DMS 273 (cell line): ENCODE results near the gene TBKBP1.

Source experiments
- DNase-seq: peaks from one replicate; lab custom pipeline; 2025; ENCODE audit not compliant: unreplicated experiment; lab: John Stamatoyannopoulos, UW

Gene TBKBP1

GRCh38 chr17:47697906-47698711, 4.1 kb downstream of the TBKBP1 start:
- DNase-seq, result no peak

DNA sequence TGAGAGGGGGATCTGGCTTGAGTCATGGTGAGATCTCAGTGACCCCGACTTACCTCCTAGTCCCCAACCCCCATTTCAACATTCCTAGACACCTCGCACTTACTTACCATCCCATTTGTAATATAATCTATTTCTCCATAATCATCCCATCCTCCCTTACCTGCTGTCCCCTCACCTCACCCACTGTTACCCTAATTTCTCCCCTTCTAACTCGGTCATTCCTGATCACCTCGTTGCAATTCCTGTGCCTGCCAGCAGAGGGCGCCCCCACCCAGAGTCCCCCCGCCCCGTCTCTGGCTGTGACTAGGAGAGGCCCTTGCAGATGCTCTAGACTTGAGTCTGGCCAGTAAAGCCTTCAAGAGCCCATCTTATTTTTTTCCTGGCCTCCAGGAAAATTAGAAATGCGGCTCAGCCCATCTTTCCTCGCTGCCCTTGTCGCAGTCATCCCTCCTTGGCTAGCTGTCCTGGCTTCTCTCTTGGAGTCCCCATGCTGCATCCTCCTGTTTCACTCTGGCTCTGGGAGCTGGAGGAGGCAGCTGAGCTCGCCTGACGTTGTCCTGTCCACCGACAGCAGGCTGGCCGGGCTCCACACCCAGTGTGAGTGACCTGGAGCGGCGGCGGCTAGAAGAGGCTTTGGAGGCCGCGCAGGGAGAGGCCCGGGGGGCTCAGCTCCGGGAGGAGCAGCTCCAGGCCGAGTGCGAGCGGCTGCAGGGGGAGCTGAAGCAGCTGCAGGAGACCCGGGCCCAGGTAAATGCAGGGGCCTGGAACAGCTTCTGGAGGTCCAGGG, 5.0 kb downstream of the TBKBP1 start:
- DNase-seq, result peak; percentile 73

GRCh38 chr17:47699536-47699840, 5.5 kb downstream of the TBKBP1 start:
- DNase-seq, result no peak

DNA sequence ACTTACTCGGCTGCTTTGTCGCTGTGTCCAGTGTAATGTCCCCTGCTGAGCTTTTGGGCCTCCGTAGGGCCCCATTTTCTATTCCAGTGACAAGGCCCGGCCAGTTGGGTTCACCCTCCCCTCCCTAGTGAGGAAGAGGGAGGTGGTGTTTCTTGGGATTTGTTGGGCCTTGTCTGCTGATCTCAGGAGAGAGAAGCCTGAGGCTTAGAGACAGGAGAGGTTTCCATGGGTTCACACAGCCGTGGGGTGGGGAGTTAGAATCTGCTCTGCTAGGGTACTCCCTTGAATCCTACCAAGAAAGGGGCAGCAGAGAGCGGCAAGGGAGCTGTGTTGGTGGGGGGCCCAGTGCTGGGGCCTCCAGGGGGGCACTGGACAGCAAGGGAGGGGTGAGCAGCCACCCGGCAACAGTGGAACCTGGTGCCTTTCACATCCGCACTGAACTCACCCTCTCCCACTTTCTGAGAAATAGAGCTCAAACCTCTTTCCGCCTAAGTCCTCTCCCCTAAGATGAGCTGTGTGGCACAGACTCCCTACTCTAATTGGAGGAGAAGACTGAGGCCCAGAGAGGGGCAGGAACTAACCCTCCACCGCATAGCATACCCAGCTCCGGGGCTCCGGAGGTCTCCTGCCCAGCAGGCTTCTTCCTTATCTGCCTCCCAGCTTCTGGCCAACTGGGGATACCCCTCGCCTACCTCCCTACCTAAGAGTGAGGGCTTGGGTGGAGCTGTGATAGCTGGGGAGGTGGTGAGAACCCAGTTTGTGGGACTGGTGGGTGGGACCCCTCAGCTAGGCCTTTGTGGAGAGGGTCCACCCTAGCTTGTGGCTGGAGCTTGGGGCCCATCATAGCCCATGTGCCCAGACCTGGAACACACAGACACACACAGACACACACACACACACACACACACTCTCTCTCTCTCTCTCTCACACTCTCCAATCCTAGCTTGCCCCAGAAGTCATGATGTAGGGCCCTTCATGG, 6.8 kb downstream of the TBKBP1 start:
- no peak for DNase-seq

DNA sequence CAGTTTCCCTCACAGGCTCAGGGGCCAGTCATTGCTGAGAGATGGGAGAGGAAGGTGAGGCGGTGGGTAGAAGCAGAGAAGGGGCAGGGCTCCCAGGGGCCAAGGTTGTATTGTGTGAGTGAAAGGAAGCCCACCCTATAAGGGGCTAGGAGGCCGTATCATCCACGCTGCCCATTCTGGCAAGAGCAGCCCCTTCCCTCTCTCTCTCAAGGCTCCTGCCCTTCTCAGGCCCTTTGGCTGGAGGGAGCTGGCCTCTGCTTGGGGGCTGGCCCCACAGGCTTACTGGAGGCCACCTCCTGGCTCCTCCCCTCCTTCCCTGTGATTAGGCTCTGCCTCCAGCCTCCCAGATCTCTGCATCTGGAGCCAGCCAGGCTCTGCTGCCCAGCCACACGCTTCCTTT, 7.6 kb downstream of the TBKBP1 start:
- no peak for DNase-seq

DNA sequence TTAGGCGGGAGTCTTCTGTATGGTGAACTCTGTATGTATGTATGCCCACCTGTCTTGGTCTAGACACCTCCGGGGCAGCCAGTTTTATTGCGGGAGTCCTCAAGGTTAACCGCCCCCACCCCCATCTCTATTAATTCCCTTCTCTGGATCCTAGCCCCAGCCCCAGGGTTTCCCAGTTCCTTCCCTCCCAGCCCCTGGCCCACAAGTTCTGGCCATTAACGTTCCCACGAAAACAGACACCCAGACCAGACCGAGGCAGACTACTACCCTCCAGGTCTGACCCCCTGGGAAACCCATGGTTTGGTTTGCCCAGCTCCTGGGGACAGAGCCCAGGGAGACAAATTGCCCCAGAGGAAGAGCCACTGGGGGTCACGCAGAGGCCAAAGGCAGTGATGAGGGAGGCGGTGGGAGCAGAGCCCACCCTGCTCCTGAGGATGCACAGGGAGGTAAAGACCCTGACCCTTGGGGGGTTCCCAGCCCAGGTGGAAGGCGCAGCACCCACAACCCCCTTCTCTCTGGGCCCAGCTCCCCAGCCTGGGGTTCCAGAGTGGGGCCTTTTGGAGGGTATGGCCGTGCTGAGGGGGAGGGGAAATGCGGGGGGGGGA, 8.5 kb downstream of the TBKBP1 start:
- DNase-seq, result no peak

DNA sequence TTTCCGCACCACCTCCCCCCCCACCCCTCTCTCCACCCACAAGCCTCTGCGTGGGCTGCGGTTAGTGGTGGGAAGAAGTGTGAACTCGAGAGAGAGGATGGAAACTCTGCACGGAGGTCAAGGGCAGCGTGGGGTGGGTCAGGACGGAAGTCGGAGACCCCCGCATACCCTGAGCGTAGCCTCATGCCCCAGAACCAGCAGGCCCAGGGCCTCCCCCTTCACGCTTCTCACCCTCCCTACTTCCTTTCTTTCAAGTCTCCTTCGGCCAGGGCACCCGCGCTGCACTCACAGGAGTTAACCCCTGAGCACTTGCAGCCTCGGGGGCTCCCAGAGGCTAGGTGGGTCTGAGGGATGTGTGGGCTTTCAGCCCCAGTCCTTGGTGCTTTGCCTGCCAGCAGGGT, 9.2 kb downstream of the TBKBP1 start:
- DNase-seq, result no peak

DNA sequence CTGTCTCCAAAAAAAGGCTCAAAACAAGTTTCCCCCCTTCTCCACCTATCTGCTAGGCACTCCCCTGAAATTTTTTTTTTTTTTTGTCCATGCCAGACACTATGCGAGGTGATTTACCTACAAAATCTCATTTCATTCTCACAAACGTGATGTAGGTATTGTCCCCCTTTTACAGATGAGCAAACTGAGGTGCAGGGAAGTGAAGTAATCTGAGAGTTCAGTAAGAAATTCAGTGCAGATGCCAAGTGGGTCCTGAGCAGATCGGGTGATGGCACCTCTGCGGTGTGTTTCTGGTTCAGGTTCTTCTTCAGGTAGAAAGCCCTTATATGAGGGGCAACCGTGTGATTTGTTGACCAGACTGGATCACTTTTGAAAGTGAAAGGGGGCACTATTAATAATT, 9.7 kb downstream of the TBKBP1 start:
- DNase-seq, result no peak

DNA sequence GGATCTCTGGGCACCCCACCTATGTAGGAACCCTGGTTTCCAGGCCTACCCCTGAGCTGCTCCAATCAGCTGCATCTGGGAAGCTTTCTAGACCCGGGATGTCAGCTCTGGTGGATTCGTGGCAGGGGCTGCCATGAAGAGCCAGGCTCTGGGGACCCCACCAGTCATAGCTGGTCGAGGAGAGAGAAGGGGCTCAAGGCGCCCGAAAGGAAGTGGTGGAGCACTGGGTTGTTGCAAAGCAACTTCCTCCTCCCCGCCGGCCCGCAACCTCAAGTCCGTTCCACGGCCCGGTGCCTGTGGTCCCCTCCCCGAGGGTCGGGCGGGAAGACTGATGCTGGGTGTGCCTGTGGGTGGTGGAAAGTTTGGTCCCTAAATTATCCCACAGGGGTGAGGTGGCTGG, 10.2 kb downstream of the TBKBP1 start:
- DNase-seq, result no peak

- no peak for DNase-seq
Measured at GRCh38 chr17:47704736-47705135, 10.8 kb downstream of the TBKBP1 start.

GRCh38 chr17:47705536-47706530, 11.9 kb downstream of the TBKBP1 start:
- DNase-seq, result no peak

DNA sequence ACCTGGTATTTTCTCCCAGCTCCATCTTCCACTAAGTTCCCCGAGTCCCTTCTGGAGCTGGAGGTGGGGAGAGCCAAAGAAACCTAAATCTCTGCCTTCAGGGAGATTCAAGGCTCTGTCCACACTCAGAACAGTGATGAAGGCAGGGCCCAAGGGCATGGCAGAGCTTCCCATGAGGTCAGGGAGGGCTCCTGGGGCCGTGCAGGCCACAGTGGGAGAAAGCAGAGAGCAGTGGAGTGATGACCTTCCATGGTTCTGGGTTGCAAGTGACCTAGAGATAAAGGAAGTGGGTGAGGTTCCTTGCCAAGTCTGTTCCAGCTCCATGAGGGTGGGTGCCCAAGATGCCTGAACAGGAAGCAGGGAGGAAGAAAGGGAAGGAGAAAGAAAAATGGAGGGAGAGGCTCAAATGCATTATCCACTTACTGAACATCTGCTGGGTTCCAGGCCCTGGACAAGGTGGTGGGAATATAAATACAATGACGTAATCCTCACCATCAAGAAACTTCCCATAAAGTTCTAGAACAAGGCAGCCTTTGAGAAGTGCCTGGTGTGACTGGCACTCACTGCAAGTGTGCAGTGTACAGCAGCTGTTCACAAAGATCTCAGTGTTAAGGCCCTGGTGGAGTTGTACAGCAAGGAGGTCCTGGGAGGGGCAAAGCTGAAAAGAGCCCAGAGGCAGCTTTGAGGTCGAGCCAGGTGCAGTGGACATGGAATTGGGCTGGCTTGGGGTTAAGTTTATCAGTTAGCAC, 13.3 kb downstream of the TBKBP1 start:
- DNase-seq, result peak; percentile 70

- no peak for DNase-seq
Measured at GRCh38 chr17:47707884-47708283, 13.9 kb downstream of the TBKBP1 start.

GRCh38 chr17:47708312-47708863, 14.4 kb downstream of the TBKBP1 start:
- no peak for DNase-seq

- DNase-seq, result no peak
Measured at GRCh38 chr17:47708864-47709541, 15.0 kb downstream of the TBKBP1 start.

DNA sequence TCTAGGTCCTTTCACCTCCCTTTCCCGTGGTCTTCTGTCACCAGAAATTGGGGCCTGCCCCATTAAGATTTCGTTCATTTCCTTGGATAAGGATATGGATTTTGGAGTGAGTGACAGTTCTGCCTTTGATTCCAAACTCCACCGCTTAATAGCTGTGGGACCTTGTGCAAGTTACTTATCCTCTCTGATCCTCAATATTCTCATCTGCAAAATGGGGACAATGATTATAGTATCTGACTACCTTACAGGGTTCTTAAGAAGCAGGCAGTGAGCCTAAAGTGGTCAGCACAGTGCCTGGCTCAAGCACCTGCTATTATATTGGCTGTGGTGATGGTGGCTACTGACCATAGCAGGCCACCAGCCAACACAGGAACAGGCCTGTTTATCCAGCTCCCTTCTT, 15.6 kb downstream of the TBKBP1 start:
- DNase-seq, result no peak

GRCh38 chr17:47711366-47712099, 17.6 kb downstream of the TBKBP1 start:
- no peak for DNase-seq
